Activated naive CD8-positive, alpha-beta T cell treated with anti-CD3 and anti-CD28 coated beads, Interleukin-2, amount 10 ng/mL, durations not matched to agents 7 days and 5 days (primary cell): ENCODE data around the gene SULT1A1. TPM values are rescaled to one million over a fixed set of nuclear protein-coding genes. Genes with fewer than 3 reads are reported as not detected.

Source experiments
- total RNA-seq, 2 experiments: library from RNA; stranded (reverse); gene quantifications; one replicate each; pipeline ENCODE4 v1.2.3, GENCODE V29; 2021

SULT1A1 gene
- total RNA-seq, 2 experiments from 2014 or later, result 16.3 to 17.5 TPM

Other genes with a start within 250 kb of the SULT1A1 start
- 1 to 10 TPM; 2.4 to 4.5 TPM for gene NPIPB6, start 246.5 kb downstream of the SULT1A1 start, total RNA-seq
- 10 to 100 TPM; 33.8 to 65.1 TPM for gene EIF3CL, start 206.2 kb downstream of the SULT1A1 start, total RNA-seq
- under 1 TPM in 1 of 2 experiments, not detected in 1; 0.25 TPM for gene NPIPB7, start 137.7 kb downstream of the SULT1A1 start, total RNA-seq
- 10 to 100 TPM; 58.4 to 60.0 TPM for gene CLN3, start 118.0 kb downstream of the SULT1A1 start, total RNA-seq
- 10 to 100 TPM; 23.9 to 26.1 TPM for gene APOBR, start 115.4 kb downstream of the SULT1A1 start, total RNA-seq
- not detected for gene IL27, start 103.2 kb downstream of the SULT1A1 start, total RNA-seq
- under 1 TPM in 1 of 2 experiments, not detected in 1; 0.20 TPM for gene NUPR1, start 71.1 kb downstream of the SULT1A1 start, total RNA-seq
- 10 to 100 TPM; 47.0 to 49.8 TPM for gene SGF29, start 56.1 kb downstream of the SULT1A1 start, total RNA-seq
- 1 to 10 TPM in 1 of 2 experiments, under 1 TPM in 1; 0.91 to 1.0 TPM for gene SULT1A2, start 13.0 kb downstream of the SULT1A1 start, total RNA-seq
- 1 to 10 TPM; 1.1 to 2.4 TPM for gene NPIPB8, start 28.0 kb upstream of the SULT1A1 start, total RNA-seq
- gene EIF3C, start 101.4 kb upstream of the SULT1A1 start, total RNA-seq, result 100 to 1,000 TPM; 287 to 311 TPM
- 1 to 10 TPM; 2.8 to 4.9 TPM for gene NPIPB9, start 141.7 kb upstream of the SULT1A1 start, total RNA-seq
- 100 to 1,000 TPM; 296 to 304 TPM for gene ATXN2L, start 213.0 kb upstream of the SULT1A1 start, total RNA-seq
- gene TUFM, start 236.3 kb upstream of the SULT1A1 start, total RNA-seq, result 100 to 1,000 TPM; 117 to 119 TPM